ENCODE results near the gene RALGPS2.
A peak's percentile ranks its signal among the peaks of the same experiment; 100 is the strongest.

Gene RALGPS2

DNA sequence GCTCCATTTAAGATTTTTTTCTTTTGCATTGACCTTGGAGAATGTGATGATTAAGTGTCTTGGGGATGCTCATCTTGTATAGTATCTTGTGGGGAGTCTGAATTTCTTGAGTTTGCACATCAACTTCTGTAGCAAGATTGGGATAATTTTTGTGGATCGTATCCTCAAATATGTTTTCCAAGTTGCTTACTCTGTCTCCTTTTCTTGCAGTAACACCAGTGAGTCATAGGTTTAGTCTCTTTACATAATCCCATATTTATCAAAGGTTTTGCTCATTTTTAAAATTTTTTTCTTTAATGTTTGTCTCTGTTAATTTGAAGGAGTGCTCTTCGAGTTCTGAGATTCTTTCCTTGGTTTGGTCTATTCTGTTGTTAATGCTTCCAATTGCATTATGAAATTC is 187.6 kb downstream of the RALGPS2 start:
- 100% methylated on average over 1 of the region's 2 CpGs; no CpG with 5 or more reads in 1 of the 2 experiments for WGBS, 2 experiments (ENCODE audit: insufficient coverage in 2 of 2)
- peaks cover 6% of the 10 kb centered on the region for H3K4me1 ChIP-seq (ENCODE audit: control insufficient read depth, insufficient read depth, low read length, poor library complexity, severe bottlenecking)
- H3K27ac ChIP-seq (ENCODE audit: low read depth, low read length, severe bottlenecking), result no peak overlapping the region
- no peaks in the 10 kb centered on the region for H3K9me3 ChIP-seq (ENCODE audit: control insufficient read depth, low read length)
- H3K36me3 ChIP-seq (ENCODE audit: control insufficient read depth, insufficient read depth, low read length), result peaks cover 11% of the 10 kb centered on the region
- H3K4me3 ChIP-seq (ENCODE audit: extremely low read depth, insufficient read depth, low read length, poor library complexity, severe bottlenecking), result no peak overlapping the region

DNA sequence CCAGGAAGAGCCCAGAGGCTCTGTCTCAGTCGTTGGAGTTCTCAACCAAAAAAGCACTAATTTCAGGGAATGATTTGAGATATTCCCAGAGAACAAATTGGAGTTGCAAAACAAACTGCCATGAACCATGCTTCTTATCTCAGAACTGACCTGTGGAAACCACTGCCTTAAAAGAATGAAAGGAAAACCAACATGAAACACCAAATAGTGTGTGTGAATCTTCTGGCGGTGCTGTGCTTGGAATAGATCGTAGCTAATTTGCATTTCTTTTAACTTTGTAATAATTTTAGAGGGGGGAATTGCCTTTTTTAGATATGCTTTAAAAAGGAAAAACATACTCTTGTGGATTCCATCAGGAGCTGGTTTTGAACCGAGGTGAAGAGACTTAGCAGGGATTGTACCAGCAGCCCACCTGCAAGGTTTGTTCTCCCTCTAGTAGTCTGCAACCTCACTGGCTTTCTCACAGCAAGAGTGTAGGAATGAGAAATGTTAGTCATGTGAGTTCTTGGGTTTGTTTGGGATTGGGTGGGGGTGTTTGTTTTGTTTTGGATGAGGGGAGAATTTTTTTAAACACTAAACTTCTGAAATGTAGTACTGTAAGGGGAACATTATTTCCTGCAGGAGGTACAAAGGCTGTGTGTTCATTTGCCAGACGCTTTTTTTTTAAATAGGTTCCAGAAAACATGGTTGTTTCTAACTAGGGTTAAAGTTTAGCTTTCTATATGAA is 191.6 kb downstream of the RALGPS2 start:
- H3K36me3 ChIP-seq (ENCODE audit: control insufficient read depth, insufficient read depth, low read length), result peaks cover 11% of the 10 kb centered on the region
- H3K4me1 ChIP-seq (ENCODE audit: control insufficient read depth, insufficient read depth, low read length, poor library complexity, severe bottlenecking), result peaks cover 6% of the 10 kb centered on the region
- no peaks in the 10 kb centered on the region for H3K9me3 ChIP-seq (ENCODE audit: control insufficient read depth, low read length)
- 81 to 100% methylated on average over 1 to 2 of the region's 5 CpGs for WGBS, 2 experiments (ENCODE audit: insufficient coverage in 2 of 2)
- no peak overlapping the region for H3K4me3 ChIP-seq (ENCODE audit: extremely low read depth, insufficient read depth, low read length, poor library complexity, severe bottlenecking)
- no peak overlapping the region for H3K27ac ChIP-seq (ENCODE audit: low read depth, low read length, severe bottlenecking)

DNA sequence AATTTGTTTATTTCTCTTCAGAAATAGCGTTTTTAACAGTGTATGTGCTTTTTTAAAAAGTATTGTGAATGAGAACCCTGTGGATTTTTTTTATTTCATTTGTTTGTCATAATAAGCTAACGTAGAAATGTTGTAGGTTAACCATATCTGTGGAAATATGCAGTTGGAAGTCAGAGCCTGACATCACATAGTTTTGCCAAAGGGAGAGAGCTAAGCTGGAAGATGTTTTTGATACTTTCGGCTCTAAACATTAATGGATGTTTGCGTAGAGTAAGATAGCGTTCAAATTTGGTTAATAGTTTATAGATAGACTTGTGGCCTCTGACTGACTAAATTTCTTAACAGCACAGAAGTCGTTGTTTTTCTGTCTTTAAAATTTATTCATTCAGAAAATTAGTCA is 193.3 kb downstream of the RALGPS2 start:
- 100% methylated on average over 3 to 4 of the region's 6 CpGs for WGBS, 2 experiments (ENCODE audit: insufficient coverage in 2 of 2)
- H3K9me3 ChIP-seq (ENCODE audit: control insufficient read depth, low read length), result no peaks in the 10 kb centered on the region
- H3K36me3 ChIP-seq (ENCODE audit: control insufficient read depth, insufficient read depth, low read length), result peaks cover 11% of the 10 kb centered on the region
- H3K4me1 ChIP-seq (ENCODE audit: control insufficient read depth, insufficient read depth, low read length, poor library complexity, severe bottlenecking), result peaks cover 6% of the 10 kb centered on the region
- no peak overlapping the region for H3K4me3 ChIP-seq (ENCODE audit: extremely low read depth, insufficient read depth, low read length, poor library complexity, severe bottlenecking)
- no peak overlapping the region for H3K27ac ChIP-seq (ENCODE audit: low read depth, low read length, severe bottlenecking)

DNA sequence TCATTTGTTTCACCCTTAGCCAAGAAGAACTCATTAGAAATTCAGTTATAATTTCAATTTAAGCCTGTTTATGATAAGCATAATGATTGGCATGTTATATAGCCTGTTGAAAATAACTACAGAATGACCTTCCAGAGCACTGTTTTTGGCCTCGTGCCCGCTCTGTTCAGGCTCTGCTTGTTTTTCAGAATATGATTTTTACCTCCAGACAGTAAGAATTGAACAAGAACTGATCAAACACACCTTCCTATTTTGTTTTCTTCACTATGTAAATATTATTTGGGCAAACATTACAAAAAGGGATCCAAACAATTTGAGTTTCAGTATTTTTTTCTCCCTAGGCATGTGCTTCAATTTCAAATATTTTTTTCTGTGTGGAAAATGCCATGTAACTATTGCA is 193.9 kb downstream of the RALGPS2 start:
- no CpG with 5 or more reads among the region's 2 CpGs for WGBS, 2 experiments (ENCODE audit: insufficient coverage in 2 of 2)
- peaks cover 5% of the 10 kb centered on the region for H3K36me3 ChIP-seq (ENCODE audit: control insufficient read depth, insufficient read depth, low read length)
- H3K4me1 ChIP-seq (ENCODE audit: control insufficient read depth, insufficient read depth, low read length, poor library complexity, severe bottlenecking), result peaks cover 6% of the 10 kb centered on the region

DNA sequence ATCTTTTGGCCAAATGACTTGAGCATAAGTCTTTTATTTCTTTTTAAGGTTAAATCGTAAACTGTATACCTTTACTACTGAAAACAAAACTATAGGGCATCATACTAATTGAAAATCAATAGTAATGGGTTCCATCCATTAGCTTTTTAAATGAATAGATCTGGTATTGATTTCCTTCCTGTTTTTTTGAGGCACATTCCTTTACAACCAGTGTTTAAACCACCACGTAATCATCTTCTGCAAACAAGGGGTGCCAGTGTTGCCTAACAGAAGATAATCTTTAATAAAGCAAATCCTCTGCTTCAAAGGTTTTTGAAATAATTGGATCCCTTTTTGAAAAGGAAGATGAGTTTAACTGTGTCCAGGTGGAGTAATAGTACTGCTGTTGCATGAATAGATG is 194.5 kb downstream of the RALGPS2 start:
- no CpG with 5 or more reads among the region's 2 CpGs for WGBS, 2 experiments (ENCODE audit: insufficient coverage in 2 of 2)
- Histone ChIP-seq H3K27ac (ENCODE audit: low read depth, low read length, severe bottlenecking) (no peak overlapping the region), H3K4me1 (ENCODE audit: control insufficient read depth, insufficient read depth, low read length, poor library complexity, severe bottlenecking) (peaks cover 6% of the 10 kb centered on the region), H3K4me3 (ENCODE audit: extremely low read depth, insufficient read depth, low read length, poor library complexity, severe bottlenecking) (no peak overlapping the region), H3K9me3 (ENCODE audit: control insufficient read depth, low read length) (no peaks in the 10 kb centered on the region), H3K36me3 (ENCODE audit: control insufficient read depth, insufficient read depth, low read length) (peaks cover 5% of the 10 kb centered on the region)

More for the DNA sequence above, 193.9 kb downstream of the RALGPS2 start:
- H3K27ac ChIP-seq (ENCODE audit: low read depth, low read length, severe bottlenecking), result no peak overlapping the region
- no peaks in the 10 kb centered on the region for H3K9me3 ChIP-seq (ENCODE audit: control insufficient read depth, low read length)
- no peak overlapping the region for H3K4me3 ChIP-seq (ENCODE audit: extremely low read depth, insufficient read depth, low read length, poor library complexity, severe bottlenecking)

DNA sequence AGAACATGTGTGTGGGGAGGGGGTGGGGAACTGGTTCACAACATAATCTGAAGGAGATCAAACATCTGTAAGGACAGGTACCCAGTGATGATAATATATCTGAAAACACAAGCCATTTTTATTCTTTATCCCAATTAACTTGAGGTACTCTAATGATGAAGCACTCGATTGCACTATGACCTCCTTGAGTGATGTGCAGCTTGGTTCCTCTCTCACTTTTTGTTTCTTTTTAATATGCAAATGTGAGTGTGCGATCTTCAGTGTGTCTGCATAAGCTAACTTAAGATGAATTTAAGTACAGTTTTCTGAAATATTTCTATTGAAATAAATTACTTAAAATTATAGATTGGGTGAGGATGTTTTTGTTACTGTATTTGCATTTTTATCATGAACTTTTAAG is 196.5 kb downstream of the RALGPS2 start:
- Histone ChIP-seq H3K36me3 (ENCODE audit: control insufficient read depth, insufficient read depth, low read length) (peaks cover under 1% of the 10 kb centered on the region), H3K4me3 (ENCODE audit: extremely low read depth, insufficient read depth, low read length, poor library complexity, severe bottlenecking) (no peak overlapping the region)
- WGBS, 2 experiments (ENCODE audit: insufficient coverage in 2 of 2), result no CpG with 5 or more reads among the region's 2 CpGs

DNA sequence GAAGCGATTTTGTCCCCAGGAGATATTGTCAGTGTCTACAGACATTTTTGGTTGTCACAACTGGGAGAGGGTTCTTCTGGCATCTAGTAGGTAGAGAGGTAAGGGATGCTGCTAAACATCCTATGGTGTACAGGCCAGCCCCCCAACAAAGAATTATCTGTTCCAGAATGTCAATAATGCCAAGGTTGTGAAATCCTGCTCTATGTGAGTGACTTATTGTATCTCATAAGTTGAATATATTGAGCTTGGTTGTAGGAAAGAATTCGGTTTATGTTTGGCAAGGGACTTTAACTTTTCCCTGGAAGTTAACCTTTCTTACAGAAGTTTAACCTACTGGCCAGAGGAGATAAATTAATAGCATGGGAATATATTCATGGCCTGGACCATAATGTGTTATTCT is 198.5 kb downstream of the RALGPS2 start:
- H3K9me3 ChIP-seq (ENCODE audit: control insufficient read depth, low read length), result no peaks in the 10 kb centered on the region
- H3K4me3 ChIP-seq (ENCODE audit: extremely low read depth, insufficient read depth, low read length, poor library complexity, severe bottlenecking), result no peak overlapping the region
- H3K4me1 ChIP-seq (ENCODE audit: control insufficient read depth, insufficient read depth, low read length, poor library complexity, severe bottlenecking), result no peaks in the 10 kb centered on the region
- H3K36me3 ChIP-seq (ENCODE audit: control insufficient read depth, insufficient read depth, low read length), result no peaks in the 10 kb centered on the region
- no peak overlapping the region for H3K27ac ChIP-seq (ENCODE audit: low read depth, low read length, severe bottlenecking)
- 83 to 89% methylated on average over 1 of the region's 2 CpGs for WGBS, 2 experiments (ENCODE audit: insufficient coverage in 2 of 2)

More for the DNA sequence above, 196.5 kb downstream of the RALGPS2 start:
- Histone ChIP-seq H3K9me3 (ENCODE audit: control insufficient read depth, low read length) (no peaks in the 10 kb centered on the region), H3K27ac (ENCODE audit: low read depth, low read length, severe bottlenecking) (no peak overlapping the region), H3K4me1 (ENCODE audit: control insufficient read depth, insufficient read depth, low read length, poor library complexity, severe bottlenecking) (peaks cover 3% of the 10 kb centered on the region)

DNA sequence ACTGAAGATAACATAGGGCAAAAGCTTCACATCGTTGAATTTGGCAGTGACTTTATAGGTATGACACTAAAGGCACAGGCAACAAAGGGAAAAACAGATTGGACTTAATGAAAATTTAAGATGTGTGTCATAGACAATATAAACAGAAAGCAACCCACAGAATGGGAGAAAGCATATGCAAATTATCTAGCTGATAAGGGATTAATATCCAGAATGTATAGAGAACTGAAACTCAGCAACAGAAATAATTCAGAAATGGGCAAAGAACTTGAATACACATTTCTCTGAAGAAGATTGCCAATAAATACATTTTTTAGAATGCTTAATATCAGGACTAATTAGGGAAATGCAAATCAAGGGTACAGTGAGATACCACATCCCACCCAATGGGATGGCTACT is 201.0 kb downstream of the RALGPS2 start:
- Histone ChIP-seq H3K36me3 (ENCODE audit: control insufficient read depth, insufficient read depth, low read length) (no peaks in the 10 kb centered on the region), H3K4me1 (ENCODE audit: control insufficient read depth, insufficient read depth, low read length, poor library complexity, severe bottlenecking) (no peaks in the 10 kb centered on the region), H3K4me3 (ENCODE audit: extremely low read depth, insufficient read depth, low read length, poor library complexity, severe bottlenecking) (no peak overlapping the region), H3K27ac (ENCODE audit: low read depth, low read length, severe bottlenecking) (no peak overlapping the region), H3K9me3 (ENCODE audit: control insufficient read depth, low read length) (no peaks in the 10 kb centered on the region)
- 80% methylated on average over 1 of the region's 1 CpG; no CpG with 5 or more reads in 1 of the 2 experiments for WGBS, 2 experiments (ENCODE audit: insufficient coverage in 2 of 2)

DNA sequence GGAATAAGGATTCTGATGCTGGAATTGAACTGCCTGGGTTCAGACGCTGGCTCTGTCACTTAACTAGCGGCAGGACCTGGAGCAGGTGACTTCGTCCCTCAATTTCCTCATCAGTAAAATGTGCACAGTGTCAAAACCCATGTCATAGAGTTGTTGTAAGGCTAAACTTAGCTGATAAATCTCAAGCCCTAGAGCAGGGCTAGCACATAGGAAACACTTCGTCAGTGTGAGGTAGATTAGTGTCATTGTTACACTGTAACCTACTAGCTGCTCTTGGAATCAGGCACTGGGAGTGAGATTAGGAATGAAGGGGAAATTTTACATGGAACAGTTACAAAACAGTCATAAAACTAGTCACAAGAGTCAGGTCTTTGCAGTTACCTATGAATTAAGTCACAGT is 202.0 kb downstream of the RALGPS2 start:
- 94 to 100% methylated on average over 2 of the region's 4 CpGs for WGBS, 2 experiments (ENCODE audit: insufficient coverage in 2 of 2)
- Histone ChIP-seq H3K9me3 (ENCODE audit: control insufficient read depth, low read length) (no peaks in the 10 kb centered on the region), H3K27ac (ENCODE audit: low read depth, low read length, severe bottlenecking) (no peak overlapping the region), H3K4me3 (ENCODE audit: extremely low read depth, insufficient read depth, low read length, poor library complexity, severe bottlenecking) (no peak overlapping the region), H3K4me1 (ENCODE audit: control insufficient read depth, insufficient read depth, low read length, poor library complexity, severe bottlenecking) (no peaks in the 10 kb centered on the region), H3K36me3 (ENCODE audit: control insufficient read depth, insufficient read depth, low read length) (no peaks in the 10 kb centered on the region)

DNA sequence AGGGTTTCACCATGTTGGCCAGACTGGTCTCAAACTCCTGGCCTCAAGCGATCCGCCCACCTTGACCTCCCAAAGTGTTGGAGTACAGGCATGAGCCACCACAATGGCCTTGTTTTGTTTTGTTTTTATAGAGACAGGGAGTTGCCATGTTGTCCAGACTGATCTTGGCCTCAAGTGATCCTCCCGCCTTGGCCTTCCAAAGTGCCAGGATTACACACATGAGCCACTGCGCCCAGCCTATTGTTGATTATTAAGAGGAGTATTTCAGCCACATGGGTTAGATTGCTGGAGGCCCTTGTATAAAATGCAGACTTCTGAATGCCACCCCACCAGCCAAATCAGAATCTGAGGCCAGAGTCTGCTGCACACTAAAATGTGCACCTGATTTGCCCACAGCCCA is 203.0 kb downstream of the RALGPS2 start:
- no peak overlapping the region for H3K27ac ChIP-seq (ENCODE audit: low read depth, low read length, severe bottlenecking)
- 87% methylated on average over 3 of the region's 4 CpGs; no CpG with 5 or more reads in 1 of the 2 experiments for WGBS, 2 experiments (ENCODE audit: insufficient coverage in 2 of 2)

DNA sequence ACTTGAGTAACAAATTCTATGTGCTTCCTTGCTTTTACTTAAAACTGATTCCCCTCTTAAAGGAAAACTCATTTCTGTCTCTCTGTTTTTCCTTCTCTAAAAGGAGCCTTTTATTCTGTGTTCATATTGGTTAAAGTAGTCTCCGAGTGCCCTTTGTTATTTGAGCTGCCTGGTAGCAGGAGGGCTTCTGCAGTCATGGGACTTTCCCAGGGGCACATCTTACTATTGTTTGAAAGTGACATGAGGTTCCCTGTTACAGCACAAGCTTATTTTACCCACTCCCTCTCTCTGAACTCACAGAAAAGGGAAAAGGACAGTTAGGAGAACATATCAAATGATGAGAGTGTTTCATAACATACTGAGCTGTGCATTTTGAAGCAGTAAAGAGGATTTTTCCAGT is 203.9 kb downstream of the RALGPS2 start:
- Histone ChIP-seq H3K9me3 (ENCODE audit: control insufficient read depth, low read length) (no peaks in the 10 kb centered on the region), H3K27ac (ENCODE audit: low read depth, low read length, severe bottlenecking) (peak overlapping the region; percentile 18), H3K36me3 (ENCODE audit: control insufficient read depth, insufficient read depth, low read length) (no peaks in the 10 kb centered on the region), H3K4me1 (ENCODE audit: control insufficient read depth, insufficient read depth, low read length, poor library complexity, severe bottlenecking) (no peaks in the 10 kb centered on the region), H3K4me3 (ENCODE audit: extremely low read depth, insufficient read depth, low read length, poor library complexity, severe bottlenecking) (no peak overlapping the region)
- no CpG with 5 or more reads among the region's 1 CpG for WGBS, 2 experiments (ENCODE audit: insufficient coverage in 2 of 2)

More for the DNA sequence above, 203.0 kb downstream of the RALGPS2 start:
- H3K4me1 ChIP-seq (ENCODE audit: control insufficient read depth, insufficient read depth, low read length, poor library complexity, severe bottlenecking), result no peaks in the 10 kb centered on the region
- no peak overlapping the region for H3K4me3 ChIP-seq (ENCODE audit: extremely low read depth, insufficient read depth, low read length, poor library complexity, severe bottlenecking)
- H3K36me3 ChIP-seq (ENCODE audit: control insufficient read depth, insufficient read depth, low read length), result no peaks in the 10 kb centered on the region
- H3K9me3 ChIP-seq (ENCODE audit: control insufficient read depth, low read length), result no peaks in the 10 kb centered on the region

Measured in mesodermal cell (in vitro differentiated cells).